ENCODE data around the gene FBXL19.

- TF ChIP-seq, protein P1, sequence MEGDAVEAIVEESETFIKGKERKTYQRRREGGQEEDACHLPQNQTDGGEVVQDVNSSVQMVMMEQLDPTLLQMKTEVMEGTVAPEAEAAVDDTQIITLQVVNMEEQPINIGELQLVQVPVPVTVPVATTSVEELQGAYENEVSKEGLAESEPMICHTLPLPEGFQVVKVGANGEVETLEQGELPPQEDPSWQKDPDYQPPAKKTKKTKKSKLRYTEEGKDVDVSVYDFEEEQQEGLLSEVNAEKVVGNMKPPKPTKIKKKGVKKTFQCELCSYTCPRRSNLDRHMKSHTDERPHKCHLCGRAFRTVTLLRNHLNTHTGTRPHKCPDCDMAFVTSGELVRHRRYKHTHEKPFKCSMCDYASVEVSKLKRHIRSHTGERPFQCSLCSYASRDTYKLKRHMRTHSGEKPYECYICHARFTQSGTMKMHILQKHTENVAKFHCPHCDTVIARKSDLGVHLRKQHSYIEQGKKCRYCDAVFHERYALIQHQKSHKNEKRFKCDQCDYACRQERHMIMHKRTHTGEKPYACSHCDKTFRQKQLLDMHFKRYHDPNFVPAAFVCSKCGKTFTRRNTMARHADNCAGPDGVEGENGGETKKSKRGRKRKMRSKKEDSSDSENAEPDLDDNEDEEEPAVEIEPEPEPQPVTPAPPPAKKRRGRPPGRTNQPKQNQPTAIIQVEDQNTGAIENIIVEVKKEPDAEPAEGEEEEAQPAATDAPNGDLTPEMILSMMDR (IDR thresholded peaks at IDR 0.05) = no peak
- TF ChIP-seq EZH2 (IDR thresholded peaks at IDR 0.05; ENCODE audit: borderline replicate concordance, insufficient read depth, low read depth, low read length, poor library complexity, severe bottlenecking) = no peak
These were observed 22.0 kb upstream of the FBXL19 start for GRCh38 chr16:30901201-30902028.

All from B cell (primary cell).